ENCODE data around the gene SWI5.

DNA sequence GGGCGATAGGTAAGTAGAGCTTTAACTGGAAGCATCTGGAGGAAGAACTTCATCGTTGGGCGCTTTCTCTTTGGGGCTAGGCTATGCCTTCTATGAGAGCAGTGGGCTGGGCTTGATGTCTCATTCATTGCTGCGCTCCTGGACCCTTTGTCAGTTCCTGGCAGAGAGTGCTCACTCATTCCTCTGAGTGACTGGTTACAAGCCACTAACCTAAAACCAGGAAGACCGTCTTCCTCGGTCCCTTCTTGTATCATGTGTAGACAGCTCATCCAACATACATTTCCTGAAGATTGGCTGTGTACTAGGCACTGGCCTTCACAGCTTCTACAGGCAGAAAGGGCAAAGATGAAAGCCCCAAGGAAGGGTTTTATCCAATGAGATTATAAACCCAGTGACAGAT lies 6.4 kb downstream of the SWI5 start:
- TF ChIP-seq, protein P1, sequence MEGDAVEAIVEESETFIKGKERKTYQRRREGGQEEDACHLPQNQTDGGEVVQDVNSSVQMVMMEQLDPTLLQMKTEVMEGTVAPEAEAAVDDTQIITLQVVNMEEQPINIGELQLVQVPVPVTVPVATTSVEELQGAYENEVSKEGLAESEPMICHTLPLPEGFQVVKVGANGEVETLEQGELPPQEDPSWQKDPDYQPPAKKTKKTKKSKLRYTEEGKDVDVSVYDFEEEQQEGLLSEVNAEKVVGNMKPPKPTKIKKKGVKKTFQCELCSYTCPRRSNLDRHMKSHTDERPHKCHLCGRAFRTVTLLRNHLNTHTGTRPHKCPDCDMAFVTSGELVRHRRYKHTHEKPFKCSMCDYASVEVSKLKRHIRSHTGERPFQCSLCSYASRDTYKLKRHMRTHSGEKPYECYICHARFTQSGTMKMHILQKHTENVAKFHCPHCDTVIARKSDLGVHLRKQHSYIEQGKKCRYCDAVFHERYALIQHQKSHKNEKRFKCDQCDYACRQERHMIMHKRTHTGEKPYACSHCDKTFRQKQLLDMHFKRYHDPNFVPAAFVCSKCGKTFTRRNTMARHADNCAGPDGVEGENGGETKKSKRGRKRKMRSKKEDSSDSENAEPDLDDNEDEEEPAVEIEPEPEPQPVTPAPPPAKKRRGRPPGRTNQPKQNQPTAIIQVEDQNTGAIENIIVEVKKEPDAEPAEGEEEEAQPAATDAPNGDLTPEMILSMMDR (IDR thresholded peaks at IDR 0.05; ENCODE audit: insufficient read depth, low read length, poor library complexity, severe bottlenecking): no peak
- TF ChIP-seq EZH2phosphoT487 (conservative IDR thresholded peaks at IDR 0.05; ENCODE audit: low read length): no peak
